Measurements from ENCODE around the gene SAMD4B. TPM values are rescaled to one million over a fixed set of nuclear protein-coding genes. Genes with fewer than 3 reads are reported as not detected.
"Not testable (repeated sequence)": the region's sequence is repeated elsewhere in the genome, so short reads cannot be mapped to it uniquely, and the experiment has no call there.

SAMD4B gene
- polyA plus RNA-seq, 10 donors = 62.5 to 92.8 (median 68.9) TPM

DNA sequence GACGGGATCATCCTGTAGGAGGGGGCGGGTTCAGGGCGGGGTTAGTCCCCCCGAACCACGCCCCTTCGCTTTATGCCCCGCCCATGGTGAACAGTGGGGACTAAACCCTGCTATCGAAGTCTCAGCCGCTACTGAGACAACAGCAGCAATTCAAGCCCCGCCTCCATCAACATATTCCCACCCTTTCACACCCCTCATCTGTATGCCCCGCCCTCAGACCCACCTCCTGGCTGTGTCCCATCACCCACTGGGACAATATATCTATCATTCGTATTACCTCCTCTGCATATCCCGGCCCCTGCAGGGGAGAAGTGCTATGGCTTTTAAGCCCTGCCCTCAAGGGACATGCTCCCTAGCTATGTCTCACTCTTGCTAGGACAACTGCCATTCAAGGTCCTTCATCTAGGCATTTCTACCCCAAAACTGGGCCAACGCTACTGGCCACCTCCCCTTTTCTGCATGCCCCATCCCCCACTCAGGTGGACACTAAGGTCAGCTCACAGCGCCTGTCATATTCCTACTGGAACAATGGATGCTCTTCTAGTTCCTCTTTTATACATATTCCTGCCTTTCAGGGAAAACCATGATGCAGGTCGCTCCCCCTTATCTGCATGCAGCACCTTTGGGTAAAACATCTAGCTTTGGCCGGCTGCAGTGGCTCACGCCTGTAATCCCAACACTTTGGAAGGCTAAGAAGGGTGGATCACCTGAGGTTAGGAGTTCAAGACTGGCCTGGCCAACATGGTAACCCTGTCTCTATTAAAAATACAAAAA, 33.5 kb upstream of the SAMD4B start:
- no peak for DNase-seq

- DNase-seq = not testable (repeated sequence)
Observed at GRCh38 chr19:39309305-39309670, 32.9 kb upstream of the SAMD4B start.

GRCh38 chr19:39310558-39311311, 31.5 kb upstream of the SAMD4B start:
- peak in 1 of 3 donors; percentile 21 for DNase-seq

DNA sequence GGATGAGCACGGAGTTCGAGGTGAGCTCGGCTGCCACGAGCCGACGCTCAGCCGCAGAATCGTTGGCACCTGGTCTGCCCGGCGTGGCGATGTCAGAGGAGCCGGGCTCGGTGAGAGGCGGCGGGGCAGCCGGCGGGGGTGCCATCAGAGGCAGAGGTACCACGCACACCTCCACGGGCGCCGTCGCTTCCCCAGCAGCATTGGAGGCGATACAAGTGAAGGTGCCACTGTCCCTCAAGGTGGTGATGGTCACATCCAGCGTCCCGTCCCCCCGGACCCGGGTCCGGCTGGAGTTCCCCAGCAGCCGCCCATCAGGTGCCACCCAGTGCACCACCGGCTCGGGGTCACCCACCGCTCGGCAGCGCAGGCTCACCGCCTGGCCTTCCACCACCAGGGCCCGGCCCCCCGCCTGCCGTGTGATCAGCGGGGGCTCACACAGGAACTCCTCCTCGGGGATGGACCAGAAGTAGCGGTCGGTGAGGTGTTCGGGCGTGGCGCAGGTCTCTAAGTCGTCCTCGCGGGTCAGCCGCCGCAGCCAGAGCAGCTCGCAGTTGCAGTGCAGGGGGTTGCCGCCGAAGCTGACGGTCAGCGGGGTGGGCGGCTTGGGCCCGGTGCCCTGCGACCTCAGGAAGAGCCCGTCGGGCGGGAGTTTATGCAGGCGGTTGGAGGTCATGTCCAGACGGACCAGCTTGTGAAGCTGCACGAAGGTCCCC, 28.0 kb upstream of the SAMD4B start:
- DNase-seq = no peak

DNA sequence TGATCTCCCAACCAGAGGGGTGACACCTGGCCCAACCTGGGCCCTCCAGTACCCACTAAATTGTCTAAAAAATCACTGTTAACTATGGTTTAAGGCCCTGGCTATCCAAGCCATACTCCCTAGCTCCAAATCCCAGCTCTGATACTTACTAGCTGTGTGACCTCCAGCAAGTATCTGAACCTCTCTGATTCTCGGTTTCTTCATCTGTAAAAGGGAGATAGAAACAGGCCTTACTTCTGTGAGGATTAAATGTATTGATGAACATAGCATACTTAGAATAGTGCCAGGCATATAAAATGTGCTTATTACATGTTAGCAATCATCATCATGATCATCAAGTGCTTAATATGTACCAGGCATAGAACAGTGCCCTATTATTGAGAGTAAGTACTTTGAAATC, 26.3 kb upstream of the SAMD4B start:
- DNase-seq = no peak

DNA sequence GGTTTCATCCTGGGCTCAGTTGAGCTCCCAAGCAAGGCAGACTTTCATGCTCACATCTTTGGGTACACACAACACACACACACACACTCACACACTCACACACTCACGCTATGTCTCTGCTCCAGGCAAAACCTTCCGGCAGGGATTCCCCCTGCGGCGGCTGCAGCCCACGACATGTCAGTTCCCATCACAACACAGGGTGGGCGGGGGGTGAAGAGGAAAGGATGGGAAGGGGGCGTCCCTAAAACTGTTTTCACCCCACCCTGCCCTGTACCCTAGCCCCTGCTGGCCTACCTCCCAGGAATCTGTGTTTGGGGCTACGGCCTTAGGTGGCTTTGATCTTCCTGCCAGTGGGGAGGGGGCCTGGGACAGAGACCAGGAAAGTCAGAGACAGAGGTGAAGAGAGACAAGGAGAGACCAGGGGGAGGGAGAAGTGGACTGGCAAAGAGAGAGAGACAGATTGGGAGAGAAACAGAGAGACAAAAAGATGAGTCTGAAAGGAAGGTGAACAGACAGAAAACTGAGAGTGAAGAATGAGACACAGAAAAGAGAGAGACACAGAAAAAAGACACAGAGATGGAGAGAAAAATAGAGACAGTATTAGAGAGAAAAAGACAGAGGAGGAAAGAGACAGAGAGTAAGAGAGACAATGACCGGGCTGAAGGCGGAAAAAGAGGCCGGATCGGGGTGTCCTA, 25.4 kb upstream of the SAMD4B start:
- DNase-seq = no peak

DNA sequence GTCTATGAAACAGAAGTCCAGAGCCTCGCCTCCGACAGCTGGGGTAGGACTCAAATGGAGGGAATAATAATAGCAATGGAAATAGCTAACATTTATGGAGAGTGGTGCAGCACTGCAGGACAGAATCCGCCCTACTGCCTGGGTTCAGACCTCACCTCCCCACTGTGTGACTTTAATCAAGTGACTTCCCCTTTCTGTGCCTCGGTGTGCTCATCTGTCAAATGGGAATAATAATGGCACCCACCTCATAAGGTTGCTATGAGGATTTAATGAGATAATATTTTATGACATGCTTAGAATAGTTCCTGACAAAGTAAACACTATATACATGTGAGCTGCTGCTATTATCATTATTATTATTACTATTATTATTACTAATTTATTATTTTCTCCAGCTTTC, 24.7 kb upstream of the SAMD4B start:
- no peak for DNase-seq

DNA sequence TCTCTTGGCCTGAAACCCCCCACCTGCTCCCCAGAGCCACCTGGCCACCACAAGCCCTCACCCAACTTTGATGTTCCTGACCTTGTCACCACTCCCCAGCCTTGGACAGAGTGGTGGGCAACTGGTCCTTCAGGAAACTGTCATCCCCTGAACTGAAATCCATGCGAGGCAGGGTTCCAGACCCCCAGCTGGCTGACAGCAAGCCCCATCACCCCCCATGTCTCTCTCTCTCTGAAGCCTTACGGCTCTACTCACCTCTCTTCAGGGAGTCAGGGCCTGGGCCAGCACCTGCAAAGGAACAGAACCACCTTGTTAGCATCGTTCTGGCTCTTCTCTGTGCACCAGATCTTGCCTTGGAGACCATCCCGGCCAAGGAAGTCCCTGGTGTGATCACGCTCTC, 24.1 kb upstream of the SAMD4B start:
- no peak for DNase-seq

DNA sequence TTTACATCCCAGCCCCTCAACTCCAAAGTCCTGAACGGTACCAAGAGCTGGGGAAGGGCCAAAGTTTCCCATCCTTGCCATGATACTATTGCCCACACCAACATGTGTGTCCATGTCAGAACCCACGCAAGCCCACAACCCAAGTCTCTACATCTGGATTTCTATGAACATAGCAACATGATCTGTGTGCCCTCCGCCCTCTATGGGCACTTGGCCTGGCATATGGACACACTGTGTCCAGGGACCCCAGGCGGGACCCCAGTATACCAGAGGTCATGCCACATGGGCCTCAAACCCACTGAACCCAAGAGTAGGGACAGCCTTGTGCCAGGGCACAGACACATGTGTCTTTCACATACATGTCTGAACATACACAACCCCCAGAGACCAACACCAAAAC, 23.5 kb upstream of the SAMD4B start:
- DNase-seq = no peak

DNA sequence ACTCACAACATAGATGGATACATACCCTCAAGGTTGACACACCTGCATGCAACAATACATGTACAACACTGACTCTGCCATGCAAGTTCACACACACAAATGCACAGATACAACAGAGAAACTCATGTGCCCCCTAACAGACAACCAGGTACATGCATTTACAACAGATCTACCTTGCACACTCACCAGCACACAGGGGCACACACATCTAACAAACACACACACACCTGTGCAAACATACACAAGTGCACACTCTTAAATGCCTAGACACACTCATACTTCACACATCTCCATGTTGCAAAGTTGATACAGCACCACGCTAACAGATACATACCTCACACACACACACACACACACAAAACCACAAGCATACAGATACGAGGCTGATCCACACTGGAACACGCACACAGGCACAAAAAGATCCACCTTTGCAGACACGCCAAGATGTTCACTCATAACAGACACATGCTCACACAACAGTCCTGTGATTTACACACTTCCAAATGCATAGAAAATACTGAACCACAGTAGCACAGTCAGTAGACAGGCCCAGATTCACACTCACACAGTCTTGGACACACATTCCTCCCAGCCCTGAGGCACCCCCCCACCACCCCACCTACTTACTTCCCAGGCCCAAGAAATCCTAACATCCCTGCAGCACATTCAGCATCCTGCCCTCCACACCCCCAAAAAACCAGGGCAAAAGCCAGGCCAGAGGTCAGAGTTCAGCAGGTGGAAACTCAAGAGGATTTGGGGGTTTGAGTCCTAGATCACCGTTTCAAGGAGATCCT, 22.9 kb upstream of the SAMD4B start:
- DNase-seq = no peak

- DNase-seq = no peak
Observed at GRCh38 chr19:39319892-39320248, 22.4 kb upstream of the SAMD4B start.

DNA sequence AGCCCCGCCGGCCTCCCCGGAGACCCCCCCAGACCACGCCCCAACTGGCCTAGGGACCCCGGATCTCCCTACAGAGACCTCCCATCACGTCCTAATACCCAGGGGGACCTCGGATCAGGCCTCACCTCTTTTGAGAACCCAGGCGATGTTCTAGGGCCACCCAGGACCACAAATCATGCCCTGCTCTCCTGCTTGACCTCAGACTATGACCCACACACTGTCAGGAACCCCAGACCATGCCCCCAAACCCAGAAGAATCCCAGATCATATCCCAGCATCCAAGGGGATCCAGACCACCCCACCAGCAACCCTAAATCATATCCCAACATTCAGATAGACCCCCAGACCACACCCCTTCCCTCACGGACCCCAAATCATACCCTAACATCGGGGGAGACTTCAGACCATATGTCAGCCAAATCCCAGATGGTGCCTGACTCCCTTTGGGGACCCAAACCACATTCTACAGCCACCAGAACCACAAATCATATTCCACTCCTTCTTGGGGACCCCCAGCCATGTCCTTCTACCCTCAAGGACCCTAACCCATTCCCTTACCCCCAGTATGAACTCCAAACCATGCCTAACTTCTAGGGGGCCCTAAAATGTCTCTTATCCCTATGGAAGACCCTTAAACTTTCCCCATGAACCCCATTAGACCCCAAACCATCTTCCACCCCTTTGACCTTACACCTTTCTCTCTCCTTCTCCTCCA, 20.9 kb upstream of the SAMD4B start:
- no peak for DNase-seq

DNA sequence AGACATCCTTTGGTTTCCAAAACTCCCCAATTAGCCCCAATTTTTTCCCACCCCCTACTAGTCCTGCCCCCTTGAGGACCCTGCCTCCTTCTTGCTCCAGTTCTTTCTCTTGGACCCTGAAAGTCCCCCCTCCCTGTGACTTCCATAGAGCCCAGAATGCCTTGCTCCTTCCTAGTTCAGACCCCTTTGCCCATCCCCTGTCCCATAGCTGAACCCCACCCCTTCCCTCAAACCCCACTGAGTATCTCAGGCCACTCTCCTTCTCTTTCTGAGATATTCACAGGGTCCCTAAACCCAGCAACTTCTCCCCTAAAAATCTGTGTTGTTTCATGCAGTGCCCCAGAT, 20.4 kb upstream of the SAMD4B start:
- DNase-seq = no peak

DNA sequence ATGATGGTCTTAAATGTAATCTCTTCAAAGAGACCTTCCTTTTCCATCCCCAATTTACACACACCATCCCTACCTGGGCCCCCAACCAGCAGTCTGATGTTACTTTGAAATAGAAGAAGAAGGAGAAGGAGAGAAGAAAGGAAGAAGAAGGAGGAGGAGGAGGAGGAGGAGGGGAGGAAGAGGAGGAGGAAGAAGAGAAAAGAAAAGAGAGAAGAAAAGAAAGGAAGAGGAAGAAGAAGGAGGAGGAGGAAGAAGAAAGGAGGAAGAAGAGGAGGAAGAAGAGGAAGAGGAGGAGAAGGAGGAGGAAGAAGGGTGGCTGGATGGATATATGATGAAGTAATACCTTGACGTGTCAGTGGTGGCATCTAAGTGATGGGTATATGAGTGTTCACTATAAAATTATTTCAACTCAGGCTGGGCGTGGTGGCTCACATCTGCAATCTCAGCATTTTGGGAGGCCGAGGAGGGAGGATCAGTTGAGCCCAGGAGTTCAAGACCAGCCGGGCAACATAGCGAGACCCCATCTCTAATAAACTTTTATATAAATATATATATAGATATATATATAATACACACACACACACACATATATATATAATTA, 17.9 kb upstream of the SAMD4B start:
- no peak for DNase-seq

DNA sequence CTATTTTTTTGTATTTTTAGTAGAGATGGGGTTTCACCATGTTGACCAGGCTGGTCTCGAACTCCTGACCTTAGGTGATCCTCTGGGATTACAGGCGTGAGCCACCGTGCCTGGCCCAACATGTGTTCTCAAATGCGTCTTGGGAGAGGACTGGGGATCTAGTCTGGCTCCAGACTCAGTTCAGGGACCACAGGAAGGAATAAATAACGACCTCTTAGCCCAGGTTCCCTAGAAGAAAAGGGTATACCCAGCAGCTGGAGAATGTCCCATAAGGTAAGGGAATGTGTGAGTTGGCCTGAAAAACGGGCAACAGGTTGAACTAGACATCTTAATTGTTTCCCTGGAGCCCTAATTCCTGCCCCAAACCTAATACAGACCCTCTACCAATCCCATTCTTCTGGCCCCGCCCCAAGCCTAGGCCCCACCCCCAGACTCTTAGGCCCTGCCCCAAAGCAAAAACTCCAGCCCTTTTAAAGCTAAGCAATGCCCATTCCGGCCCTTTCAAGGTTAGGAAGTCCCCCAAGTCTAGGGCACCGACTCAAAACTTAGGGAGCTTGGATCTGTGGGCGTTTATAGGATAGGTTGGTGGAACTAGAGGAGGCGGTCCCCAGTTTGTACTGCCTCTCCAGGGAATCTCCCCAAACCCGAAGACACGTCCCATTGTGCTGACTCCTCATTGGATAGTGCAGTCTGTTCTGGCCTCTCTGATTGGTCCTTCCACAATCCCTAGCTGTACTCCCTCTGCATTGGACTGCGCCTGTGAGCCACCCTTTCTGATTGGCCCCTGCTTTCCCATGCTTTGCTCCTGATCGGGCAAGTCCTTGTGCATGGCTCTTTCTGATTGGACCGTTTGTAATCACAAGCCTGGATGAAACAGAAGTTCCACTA, 16.2 kb upstream of the SAMD4B start:
- no peak for DNase-seq

- no peak for DNase-seq
Observed at GRCh38 chr19:39327363-39328045, 14.7 kb upstream of the SAMD4B start.

DNA sequence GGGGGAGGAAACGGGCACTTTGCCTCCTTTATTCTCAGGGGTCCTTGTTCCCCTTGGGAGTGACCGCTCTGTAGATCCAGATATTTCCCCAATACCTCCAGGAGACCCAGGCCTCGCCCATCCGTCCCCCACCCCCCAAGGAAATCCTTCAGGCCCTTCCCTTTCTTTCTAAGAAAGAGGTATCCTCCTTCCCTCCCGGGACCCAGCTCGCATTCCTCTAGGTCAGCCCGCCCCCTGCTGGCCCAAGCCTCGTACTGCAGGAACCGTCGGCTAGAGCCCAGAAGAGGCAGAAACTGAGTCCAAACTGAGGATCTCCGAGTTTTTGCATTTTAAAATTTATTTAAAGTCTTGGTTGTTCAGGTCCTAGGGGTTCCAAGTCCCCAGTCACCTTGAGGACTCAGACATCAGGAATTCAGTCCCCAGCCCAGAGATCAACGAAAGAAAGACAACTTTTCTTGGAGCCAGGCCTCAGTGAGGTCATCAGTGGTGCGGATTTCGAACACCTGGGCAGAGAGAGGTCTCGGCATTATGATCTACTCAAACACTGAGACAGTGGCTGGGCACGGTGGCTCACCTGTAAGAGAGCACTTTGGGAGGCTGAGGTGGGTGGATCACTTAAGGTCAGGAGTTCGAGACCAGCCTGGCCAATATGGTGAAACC, 14.0 kb upstream of the SAMD4B start:
- DNase-seq = peak; percentile 71 to 91 (median 87)

- DNase-seq = no peak
Observed at GRCh38 chr19:39329948-39330347, 12.3 kb upstream of the SAMD4B start.
